GM06990 (cell line): ENCODE results near the gene IKZF4.
"Not testable (repeated sequence)": the region's sequence is repeated elsewhere in the genome, so short reads cannot be mapped to it uniquely, and the experiment has no call there.

Source experiments
- DNase-seq: peaks from one replicate; pipeline ENCODE4 v3.0.0-alpha.2; 2011; ENCODE audit not compliant: insufficient read length; ENCODE audit errors: extremely low read depth
- H3K27me3 ChIP-seq: replicated peaks from 2 replicates; pipeline ENCODE4 v1.6.0; 2011; ENCODE audit warnings: low read length; ENCODE audit not compliant: control insufficient read depth, insufficient read depth
- H3K36me3 ChIP-seq: 2 replicates; pipeline ENCODE4 v1.5.1; 2011; ENCODE audit warnings: low read length; ENCODE audit not compliant: control insufficient read depth, insufficient read depth
- H3K4me3 ChIP-seq: replicated peaks from 2 replicates; pipeline ENCODE4 v1.5.1; 2011; ENCODE audit warnings: low read depth, mild to moderate bottlenecking, control low read depth, low read length
- CTCF ChIP-seq: IDR thresholded peaks from 2 replicates; pipeline ENCODE4 v1.5.1; 2011; ENCODE audit warnings: low read length, control low read depth, mild to moderate bottlenecking, inconsistent platforms; ENCODE audit not compliant: insufficient read depth, poor library complexity, severe bottlenecking

IKZF4 gene

GRCh38 chr12:56038022-56038655 is 17.3 kb downstream of the IKZF4 start:
- Histone ChIP-seq H3K27me3 (no peaks in the 10 kb centered on the region), H3K36me3 (peaks cover 2% of the 10 kb centered on the region), H3K4me3 (no peak overlapping the region)
- TF ChIP-seq CTCF, result no peak
- DNase-seq, result no peak

- no peak for DNase-seq
- Histone ChIP-seq H3K36me3 (peaks cover 7% of the 10 kb centered on the region), H3K27me3 (no peaks in the 10 kb centered on the region), H3K4me3 (no peak overlapping the region)
- no peak for TF ChIP-seq CTCF
Measured at GRCh38 chr12:56040151-56040550, 19.3 kb downstream of the IKZF4 start.

GRCh38 chr12:56040963-56041551 is 20.2 kb downstream of the IKZF4 start:
- Histone ChIP-seq H3K27me3 (no peaks in the 10 kb centered on the region), H3K4me3 (peak overlapping the region; percentile 99), H3K36me3 (peaks cover 10% of the 10 kb centered on the region)
- DNase-seq, result no peak
- no peak for TF ChIP-seq CTCF

GRCh38 chr12:56041552-56042429 is 20.9 kb downstream of the IKZF4 start, which contains the start of gene RPS26:
Gene RPS26 (plus strand): TSS chr12:56041918. CDS start chr12:56042167, 249 bp downstream.
- peak; percentile 69 for TF ChIP-seq CTCF
- peak; percentile 92 for DNase-seq
- peak within 1 kb of the TSS; percentile 99 for H3K4me3 ChIP-seq
- peaks cover 10% of the 10 kb centered on the region for H3K36me3 ChIP-seq
- no peaks in the 10 kb centered on the region for H3K27me3 ChIP-seq

- not testable (repeated sequence) for DNase-seq, H3K36me3 ChIP-seq, H3K27me3 ChIP-seq
- peak overlapping the region; percentile 99 for H3K4me3 ChIP-seq
Measured at GRCh38 chr12:56042430-56042813, 21.6 kb downstream of the IKZF4 start.

- no peak for TF ChIP-seq CTCF
- peak overlapping the region; percentile 99 for H3K4me3 ChIP-seq
- H3K36me3 ChIP-seq, result peaks cover 10% of the 10 kb centered on the region
- no peaks in the 10 kb centered on the region for H3K27me3 ChIP-seq
- no peak for DNase-seq
Measured at GRCh38 chr12:56042843-56043242, 22.0 kb downstream of the IKZF4 start.
